ENCODE results near the gene CNTNAP2. TPM values are rescaled to one million over a fixed set of nuclear protein-coding genes. Genes with fewer than 3 reads are reported as not detected.

The CNTNAP2 gene
- total RNA-seq, 1 experiment from 2014 or later, result 64.5 TPM

DNA sequence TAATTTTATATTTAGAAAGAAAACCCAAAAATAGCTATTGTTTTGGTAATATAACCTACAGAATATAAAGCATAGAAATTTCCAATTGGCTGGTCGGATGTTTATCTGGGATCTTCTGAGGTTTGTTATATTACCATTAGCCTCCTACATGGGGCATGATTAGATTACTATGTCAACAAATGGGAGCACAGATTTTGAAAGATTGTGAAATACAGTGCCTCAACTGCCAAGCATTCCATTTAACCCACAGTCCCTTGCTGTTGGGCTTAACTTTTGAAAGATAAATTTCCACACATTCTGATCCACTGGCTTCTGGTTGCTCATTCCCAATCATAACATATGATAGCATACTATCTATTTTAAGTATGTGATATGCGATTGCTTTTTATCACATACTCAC, 2018.5 kb downstream of the CNTNAP2 start:
- H2BK12ac ChIP-seq (ENCODE audit: insufficient read length, low read depth, low read length), result no peak overlapping the region
- TF ChIP-seq, protein P1, sequence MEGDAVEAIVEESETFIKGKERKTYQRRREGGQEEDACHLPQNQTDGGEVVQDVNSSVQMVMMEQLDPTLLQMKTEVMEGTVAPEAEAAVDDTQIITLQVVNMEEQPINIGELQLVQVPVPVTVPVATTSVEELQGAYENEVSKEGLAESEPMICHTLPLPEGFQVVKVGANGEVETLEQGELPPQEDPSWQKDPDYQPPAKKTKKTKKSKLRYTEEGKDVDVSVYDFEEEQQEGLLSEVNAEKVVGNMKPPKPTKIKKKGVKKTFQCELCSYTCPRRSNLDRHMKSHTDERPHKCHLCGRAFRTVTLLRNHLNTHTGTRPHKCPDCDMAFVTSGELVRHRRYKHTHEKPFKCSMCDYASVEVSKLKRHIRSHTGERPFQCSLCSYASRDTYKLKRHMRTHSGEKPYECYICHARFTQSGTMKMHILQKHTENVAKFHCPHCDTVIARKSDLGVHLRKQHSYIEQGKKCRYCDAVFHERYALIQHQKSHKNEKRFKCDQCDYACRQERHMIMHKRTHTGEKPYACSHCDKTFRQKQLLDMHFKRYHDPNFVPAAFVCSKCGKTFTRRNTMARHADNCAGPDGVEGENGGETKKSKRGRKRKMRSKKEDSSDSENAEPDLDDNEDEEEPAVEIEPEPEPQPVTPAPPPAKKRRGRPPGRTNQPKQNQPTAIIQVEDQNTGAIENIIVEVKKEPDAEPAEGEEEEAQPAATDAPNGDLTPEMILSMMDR (conservative IDR thresholded peaks at IDR 0.05), result no peak
- Mint-ChIP-seq H3K9me3 (peaks cover 6 to 9% of the 10 kb centered on the region in 2 experiments; a peak in 4 of 5 replicates), H3K4me3 (no peak overlapping the region), H3K36me3 (ENCODE audit: insufficient read depth in 1 of 3, low read depth in 3 of 3) (peaks cover under 1 to 5% (median 3%) of the 10 kb centered on the region in 3 experiments; a peak in 3 of 7 replicates), H3K4me1 (peaks cover 0 to 2% of the 10 kb centered on the region in 2 experiments; a peak in 1 of 4 replicates), H3K27me3 (ENCODE audit: low read depth) (no peaks in the 10 kb centered on the region; the same call in none of the 2 replicates), H3K27ac (no peak overlapping the region)
- H2BK15ac ChIP-seq (ENCODE audit: low read depth, low read length), result no peak overlapping the region
- no peak overlapping the region for H3K56ac ChIP-seq (ENCODE audit: insufficient read length, low read depth, low read length)
- no peak overlapping the region for H3K27ac ChIP-seq (ENCODE audit: insufficient read length, low read depth, low read length)
- no peak overlapping the region for H4K5ac ChIP-seq (ENCODE audit: insufficient read length, low read depth, low read length)
- H2BK20ac ChIP-seq (ENCODE audit: low read depth, low read length, poor library complexity, severe bottlenecking), result no peak overlapping the region
- H2AK5ac ChIP-seq (ENCODE audit: insufficient read length, low read length), result no peak overlapping the region
- no CpG with 5 or more reads among the region's 2 CpGs for WGBS (ENCODE audit: extremely low coverage, insufficient read length, low lambda C conversion rate)
- no peak overlapping the region for H3K4ac ChIP-seq (ENCODE audit: low read depth, low read length)
- no peak overlapping the region for H4K91ac ChIP-seq (ENCODE audit: insufficient read length, low read depth, low read length)
- no peaks in the 10 kb centered on the region for H3K79me2 ChIP-seq (ENCODE audit: insufficient read depth, low read length)
- H3K9ac ChIP-seq (ENCODE audit: extremely low read depth, insufficient read length, low read length), result no peak overlapping the region
- no peaks in the 10 kb centered on the region for H4K20me1 ChIP-seq (ENCODE audit: control insufficient read depth, insufficient read depth, insufficient read length)
- H2BK120ac ChIP-seq (ENCODE audit: low read depth, low read length, poor library complexity, severe bottlenecking), result no peak overlapping the region
- no peaks in the 10 kb centered on the region for H3K9me3 ChIP-seq (ENCODE audit: control insufficient read depth, low read depth, low read length)
- no peak overlapping the region for H3K23ac ChIP-seq (ENCODE audit: insufficient read length, low read depth, low read length)
- no peaks in the 10 kb centered on the region for H3K79me1 ChIP-seq (ENCODE audit: insufficient read depth, low read depth, low read length, poor library complexity, severe bottlenecking)
- no peak overlapping the region for H4K8ac ChIP-seq (replicated peaks; ENCODE audit: insufficient read length, low read depth, low read length)
- H3K14ac ChIP-seq (ENCODE audit: insufficient read depth, low read length), result no peak overlapping the region
- H3K18ac ChIP-seq (ENCODE audit: insufficient read length, low read depth, low read length), result no peak overlapping the region
- no peak overlapping the region for H2AFZ ChIP-seq (ENCODE audit: low read length)
- H3K4me2 ChIP-seq (ENCODE audit: insufficient read depth, insufficient read length, low read length), result no peak overlapping the region
- no peaks in the 10 kb centered on the region for H3K23me2 ChIP-seq (ENCODE audit: insufficient read length, low read depth, low read length, poor library complexity, severe bottlenecking)
- H3K27me3 ChIP-seq (ENCODE audit: insufficient read depth, low read length), result no peaks in the 10 kb centered on the region
- DNase-seq, result no peak
- H3K4me1 ChIP-seq (ENCODE audit: insufficient read depth, low read length), result no peaks in the 10 kb centered on the region
- H2BK5ac ChIP-seq (ENCODE audit: insufficient read length, low read length), result no peak overlapping the region
- no peak overlapping the region for H3T11ph ChIP-seq (ENCODE audit: low read length)
